ENCODE data around the gene CACNA2D2.
A peak's percentile ranks its signal among the peaks of the same experiment; 100 is the strongest.

The CACNA2D2 gene

DNA sequence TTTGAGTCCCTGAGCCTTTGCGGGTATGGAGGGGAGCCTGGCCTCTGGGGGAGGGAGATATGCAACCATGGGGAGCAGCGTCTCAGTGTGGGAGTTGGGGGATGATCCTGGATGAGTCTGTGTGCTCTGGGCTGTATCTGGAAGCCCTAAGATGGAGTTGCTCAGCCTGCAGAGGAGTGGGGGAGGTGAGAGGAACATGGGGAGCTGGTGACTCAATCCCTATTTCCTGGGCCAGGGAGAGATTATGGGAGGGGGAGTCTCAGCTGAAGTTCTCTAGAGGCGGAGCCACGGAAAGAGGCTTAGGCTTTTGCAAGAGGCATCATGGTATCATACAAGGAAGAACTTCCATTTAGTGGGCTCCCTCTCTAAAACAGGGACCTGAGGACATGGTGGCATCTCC lies 84.6 kb downstream of the CACNA2D2 start:
- no peak for TF ChIP-seq CTCF (IDR thresholded peaks at IDR 0.05; ENCODE audit: borderline replicate concordance, insufficient read depth, low read depth, low read length)
- H3K4me3 ChIP-seq (ENCODE audit: low read depth, low read length): no peak overlapping the region

DNA sequence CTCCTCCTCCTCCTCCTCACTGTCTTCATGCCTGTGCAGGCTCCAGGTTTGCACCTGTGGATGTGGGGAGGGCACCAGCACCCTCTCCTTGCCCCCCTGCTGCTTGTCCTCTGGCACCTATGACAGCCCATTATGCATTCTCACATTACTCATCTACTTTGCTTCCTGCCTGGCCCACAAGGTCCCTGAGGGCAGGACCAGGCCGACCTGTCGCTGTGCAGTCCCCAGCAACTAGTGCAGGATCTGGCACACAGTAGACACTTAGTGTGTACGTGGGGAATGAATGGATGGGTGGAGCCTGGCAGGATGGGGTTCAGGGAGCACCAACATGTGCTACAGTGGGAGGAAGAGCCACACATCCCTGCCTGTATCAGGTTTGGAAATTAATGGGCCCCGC lies 85.8 kb downstream of the CACNA2D2 start:
- no peak for TF ChIP-seq CTCF (IDR thresholded peaks at IDR 0.05; ENCODE audit: borderline replicate concordance, insufficient read depth, low read depth, low read length)
- no peak overlapping the region for H3K4me3 ChIP-seq (ENCODE audit: low read depth, low read length)

DNA sequence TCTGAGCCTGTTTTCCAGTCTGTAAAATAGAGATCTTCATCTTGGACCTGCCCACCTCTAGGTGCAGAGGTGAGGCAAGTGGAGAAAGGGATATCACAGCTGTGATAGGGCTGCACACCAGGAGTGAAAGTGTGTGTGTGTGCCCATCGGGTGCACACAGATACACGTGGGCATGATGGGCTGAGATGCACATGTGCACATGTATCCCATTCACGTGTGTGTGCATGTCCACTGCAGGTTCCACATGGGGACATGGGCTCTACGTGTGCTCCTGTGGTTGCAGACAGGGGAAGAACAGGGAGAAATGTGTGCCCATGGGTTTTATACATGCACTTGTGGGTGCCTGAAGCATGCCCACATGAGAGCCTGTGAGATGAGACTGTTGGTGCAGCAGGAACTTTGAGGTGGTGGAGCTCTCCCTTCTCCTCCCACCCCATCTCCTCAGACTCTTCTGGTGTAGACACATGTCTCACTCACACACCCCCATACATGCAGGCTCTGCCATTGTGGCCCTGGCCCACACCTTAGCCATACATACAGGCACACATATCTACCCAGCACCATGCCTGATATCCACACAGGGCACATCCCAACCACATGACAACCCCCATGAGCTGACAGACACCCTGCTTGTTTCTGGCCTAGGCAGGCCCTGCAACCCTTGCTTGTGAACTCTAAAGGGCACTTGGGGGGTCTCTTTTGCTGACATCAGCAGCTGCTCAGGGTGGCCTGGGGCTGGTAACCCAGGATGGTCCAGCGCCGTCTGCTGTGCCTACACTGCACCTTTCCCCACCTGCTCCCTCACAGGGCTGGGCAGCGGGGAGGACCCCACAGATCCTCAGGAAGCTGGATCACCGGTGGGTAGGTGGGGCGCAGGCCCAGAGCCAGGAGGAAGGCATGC lies 86.4 kb downstream of the CACNA2D2 start:
- TF ChIP-seq CTCF (IDR thresholded peaks at IDR 0.05; ENCODE audit: borderline replicate concordance, insufficient read depth, low read depth, low read length): no peak

DNA sequence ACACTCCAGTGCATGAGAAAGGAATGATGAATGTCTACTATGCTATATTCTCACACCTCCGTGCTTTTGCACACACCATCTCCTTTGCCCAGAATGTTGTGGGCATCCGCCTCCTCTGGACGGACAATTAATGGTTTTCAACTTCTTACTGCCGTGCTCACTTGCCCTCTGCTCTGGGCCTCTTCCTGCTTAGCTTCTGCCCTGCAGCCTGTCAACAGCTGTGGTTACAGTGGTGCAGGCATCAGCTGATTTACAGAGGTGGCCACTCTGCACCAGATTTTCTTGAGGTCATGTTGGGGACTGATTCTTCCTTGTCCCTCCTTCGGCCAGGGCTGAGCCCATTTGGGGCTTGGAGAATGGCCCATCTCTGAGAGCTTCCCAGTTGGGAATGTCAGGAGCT lies 87.6 kb downstream of the CACNA2D2 start:
- H3K4me3 ChIP-seq (ENCODE audit: low read depth, low read length): no peak overlapping the region
- no peak for TF ChIP-seq CTCF (IDR thresholded peaks at IDR 0.05; ENCODE audit: borderline replicate concordance, insufficient read depth, low read depth, low read length)

More for the DNA sequence above, 86.4 kb downstream of the CACNA2D2 start:
- no peak overlapping the region for H3K4me3 ChIP-seq (ENCODE audit: low read depth, low read length)

DNA sequence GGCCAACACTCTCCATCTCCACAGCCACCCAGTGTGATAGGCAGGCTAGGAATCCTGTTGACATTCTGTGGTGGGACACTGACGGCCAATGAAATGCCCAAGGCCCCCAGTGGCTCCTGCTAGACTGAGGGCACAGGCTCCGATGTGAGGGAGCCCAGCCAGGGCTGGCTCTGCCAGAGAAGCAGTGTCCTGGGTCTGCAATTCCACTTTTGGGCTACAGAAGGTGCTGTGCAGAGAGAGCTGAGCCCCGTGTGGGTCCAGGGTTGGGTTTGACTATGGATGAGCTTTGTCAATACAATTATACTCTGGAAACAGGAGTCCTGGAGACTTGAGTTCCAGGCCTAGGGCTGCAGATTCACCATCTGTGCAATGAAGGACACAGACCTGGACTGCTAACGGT lies 88.4 kb downstream of the CACNA2D2 start:
- H3K4me3 ChIP-seq (ENCODE audit: low read depth, low read length): no peak overlapping the region
- TF ChIP-seq CTCF (IDR thresholded peaks at IDR 0.05; ENCODE audit: borderline replicate concordance, insufficient read depth, low read depth, low read length): peak; percentile 30; the same call in 1 of the 2 replicates

- no peak overlapping the region for H3K4me3 ChIP-seq (ENCODE audit: low read depth, low read length)
- no peak for TF ChIP-seq CTCF (IDR thresholded peaks at IDR 0.05; ENCODE audit: borderline replicate concordance, insufficient read depth, low read depth, low read length)
Observed at GRCh38 chr3:50414616-50415015, 88.8 kb downstream of the CACNA2D2 start.

DNA sequence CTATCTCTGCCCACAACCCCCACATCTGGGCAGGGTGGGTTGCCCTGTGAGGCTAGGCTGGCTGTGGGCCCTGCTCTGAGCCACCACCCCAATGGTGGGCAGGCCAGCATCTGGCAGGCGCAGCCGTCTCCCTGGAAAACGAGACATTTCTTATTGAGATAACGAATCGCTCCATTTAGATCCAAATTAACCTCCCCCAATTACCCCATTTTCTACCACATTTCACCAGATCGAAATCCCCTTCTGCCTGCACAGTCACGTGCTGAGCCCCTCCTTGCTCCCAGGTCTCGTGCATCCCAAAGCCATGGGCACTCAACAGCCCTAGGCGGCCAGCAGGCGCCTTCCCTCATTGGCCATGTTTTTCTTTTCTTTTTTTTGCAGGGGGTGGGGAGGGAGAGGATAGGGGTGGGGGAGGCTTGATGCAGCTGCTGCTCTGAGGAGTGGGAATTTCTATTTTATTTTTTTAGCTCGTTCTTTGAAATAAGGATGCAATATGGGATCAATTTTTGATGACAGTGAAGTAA lies 91.1 kb downstream of the CACNA2D2 start:
- no peak overlapping the region for H3K4me3 ChIP-seq (ENCODE audit: low read depth, low read length)
- TF ChIP-seq CTCF (IDR thresholded peaks at IDR 0.05; ENCODE audit: borderline replicate concordance, insufficient read depth, low read depth, low read length): no peak

Data from GM12875 (cell line).